Stimulated activated CD8-positive, alpha-beta memory T cell treated with anti-CD3 and anti-CD28 coated beads, Interleukin-4, amount 100 ng/mL, for 4 hours (primary cell): ENCODE data around the gene AKAP8.
"Not testable (repeated sequence)": the region's sequence is repeated elsewhere in the genome, so short reads cannot be mapped to it uniquely, and the experiment has no call there.

Experiments
- DNase-seq, 2 donors: peaks; one replicate each; pipeline ENCODE4 v3.0.0-alpha.2; 2020; ENCODE audit warnings: low read depth in 2 of 2, low spot score in 1 of 2

Gene AKAP8

GRCh38 chr19:15379083-15379998 is at the start of gene AKAP8:
Gene AKAP8, minus strand, starts transcription at chr19:15379787. Its CDS starts 56 bp downstream, at chr19:15379731.
- DNase-seq: peak; percentile 91 to 99

GRCh38 chr19:15427991-15428471 is 48.4 kb upstream of the AKAP8 start:
- DNase-seq: no peak

- no peak for DNase-seq
Observed at GRCh38 chr19:15427350-15427700, 47.7 kb upstream of the AKAP8 start.

- no peak for DNase-seq
Observed at GRCh38 chr19:15426485-15427349, 47.1 kb upstream of the AKAP8 start.

- no peak for DNase-seq
Observed at GRCh38 chr19:15425321-15425950, 45.8 kb upstream of the AKAP8 start.

- DNase-seq: no peak
Observed at GRCh38 chr19:15424692-15425272, 45.2 kb upstream of the AKAP8 start.

- no peak for DNase-seq
Observed at GRCh38 chr19:15424121-15424520, 44.5 kb upstream of the AKAP8 start.

- DNase-seq: no peak
Observed at GRCh38 chr19:15423130-15423529, 43.5 kb upstream of the AKAP8 start.

- DNase-seq: no peak
Observed at GRCh38 chr19:15422296-15423075, 42.9 kb upstream of the AKAP8 start.

- DNase-seq: no peak
Observed at GRCh38 chr19:15421721-15422260, 42.2 kb upstream of the AKAP8 start.

- no peak for DNase-seq
Observed at GRCh38 chr19:15421136-15421695, 41.6 kb upstream of the AKAP8 start.

- no peak for DNase-seq
Observed at GRCh38 chr19:15419413-15420025, 39.9 kb upstream of the AKAP8 start.

GRCh38 chr19:15418579-15419412 is 39.2 kb upstream of the AKAP8 start, which contains the start of gene AKAP8L:
Gene AKAP8L, minus strand, starts transcription at chr19:15418988. Its CDS starts 65 bp downstream, at chr19:15418923.
- DNase-seq: peak; percentile 96 to 98

GRCh38 chr19:15418231-15418578 is 38.6 kb upstream of the AKAP8 start:
- DNase-seq: no peak

GRCh38 chr19:15417699-15418098 is 38.1 kb upstream of the AKAP8 start:
- no peak for DNase-seq

GRCh38 chr19:15412832-15413231 is 33.2 kb upstream of the AKAP8 start:
- no peak for DNase-seq

- not testable (repeated sequence) for DNase-seq
Observed at GRCh38 chr19:15411351-15411750, 31.8 kb upstream of the AKAP8 start.

GRCh38 chr19:15404780-15405211 is 25.2 kb upstream of the AKAP8 start:
- no peak for DNase-seq
